Activated CD8-positive, alpha-beta T cell treated with anti-CD3 and anti-CD28 coated beads, Interleukin-2, amount 10 ng/mL, durations not matched to agents 7 days and 5 days (primary cell): ENCODE data around the gene SLBP. TPM values are rescaled to one million over a fixed set of nuclear protein-coding genes. Genes with fewer than 3 reads are reported as not detected.

ENCODE experiments used
- ATAC-seq: fragments of 150-1000 bp; cut with Tn5 transposase; one replicate; pipeline ENCODE4 v1.10.0; 2021; ENCODE audit warnings: moderate library complexity
- CTCF ChIA-PET: fragments of 350-600 bp; sonication (Branson Sonifier 250); formaldehyde crosslinking; loops from one replicate; lab custom pipeline; 2021; ENCODE audit warnings: antibody characterized with exemption; lab: Charles Lee
- POLR2A ChIA-PET: fragments of 350-600 bp; sonication (Branson Sonifier 250); formaldehyde crosslinking; loops from one replicate; lab custom pipeline; 2021; ENCODE audit warnings: antibody characterized with exemption; lab: Charles Lee
- DNase-seq: peaks from one replicate; pipeline ENCODE4 v3.0.0-alpha.2; 2020
- H3K27ac Mint-ChIP-seq: one replicate; pipeline ENCODE4 v1.8.0; 2021; ENCODE audit warnings: mild to moderate bottlenecking, mixed read lengths
- H3K27me3 Mint-ChIP-seq: one replicate; pipeline ENCODE4 v1.8.0; 2021; ENCODE audit warnings: low read depth, mixed read lengths
- H3K36me3 Mint-ChIP-seq: one replicate; pipeline ENCODE4 v1.8.0; 2021; ENCODE audit warnings: low read depth, mixed read lengths
- H3K4me1 Mint-ChIP-seq: one replicate; pipeline ENCODE4 v1.8.0; 2021; ENCODE audit warnings: low read depth, mixed read lengths
- H3K4me3 Mint-ChIP-seq: one replicate; pipeline ENCODE4 v1.8.0; 2021; ENCODE audit warnings: mild to moderate bottlenecking, mixed read lengths
- H3K9me3 Mint-ChIP-seq: one replicate; pipeline ENCODE4 v1.8.0; 2022; ENCODE audit warnings: mixed read lengths; ENCODE audit not compliant: insufficient read depth
- total RNA-seq, 2 experiments: library from RNA; stranded (reverse); gene quantifications; one replicate each; pipeline ENCODE4 v1.2.3, GENCODE V29; 2021

Gene SLBP
- total RNA-seq, 2 experiments from 2014 or later, result 132 to 136 TPM

DNA sequence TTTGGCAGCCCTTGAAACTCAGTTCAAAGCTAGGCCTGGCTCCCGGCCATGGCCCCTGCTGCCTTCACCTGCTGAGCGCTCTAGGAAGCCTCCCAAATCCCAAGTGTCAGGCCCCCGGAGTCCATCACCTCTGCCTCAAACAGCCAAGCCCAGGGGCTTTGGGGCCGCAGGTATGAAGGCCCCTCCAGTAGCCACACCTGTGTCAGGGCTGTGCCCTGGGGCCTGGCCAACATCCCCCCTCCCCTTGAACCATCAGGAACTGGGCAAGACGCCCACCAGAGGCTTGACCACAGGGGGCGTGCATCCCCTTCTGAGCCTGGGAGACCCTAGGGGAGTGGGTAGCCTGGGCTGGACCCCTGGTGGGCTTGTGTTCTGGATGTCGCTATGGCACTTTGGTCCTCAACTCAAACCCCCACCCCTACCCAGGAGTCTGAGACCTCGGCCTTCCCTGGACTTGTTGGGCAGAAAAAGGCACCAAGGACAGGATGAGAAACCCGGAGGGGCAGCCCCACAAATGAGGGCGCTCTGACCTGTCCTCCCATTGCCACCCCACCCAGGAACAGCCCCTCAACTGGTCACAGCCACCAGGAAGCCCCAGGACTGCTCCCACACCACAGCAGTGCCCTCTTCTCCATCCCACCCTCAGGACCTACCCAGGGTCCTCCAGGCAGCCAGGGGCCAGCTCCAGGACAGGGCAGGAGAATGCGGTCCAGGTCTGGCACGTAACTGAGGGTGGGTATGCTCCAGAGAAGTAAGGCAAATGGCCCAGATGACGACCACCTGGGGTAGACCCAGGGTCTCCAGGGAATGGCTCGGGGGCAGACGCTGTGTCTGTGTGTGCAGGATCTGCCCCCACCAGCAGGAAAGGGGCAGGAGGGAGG, 4.2 kb upstream of the SLBP start:
- Mint-ChIP-seq H3K36me3 (peaks cover 42% of the 10 kb centered on the region), H3K27me3 (no peaks in the 10 kb centered on the region), H3K9me3 (no peaks in the 10 kb centered on the region), H3K4me3 (no peak overlapping the region), H3K4me1 (peaks cover 57% of the 10 kb centered on the region), H3K27ac (peak overlapping the region; percentile 68)
- no peak for ATAC-seq
- no peak for DNase-seq
- ChIA-PET CTCF (interaction anchor here (1.2 kb wide), 1 partner anchor 23 kb away, joined by 3 read pairs; no protein-coding TSS in a partner anchor), POLR2A (no interaction called here)

DNA sequence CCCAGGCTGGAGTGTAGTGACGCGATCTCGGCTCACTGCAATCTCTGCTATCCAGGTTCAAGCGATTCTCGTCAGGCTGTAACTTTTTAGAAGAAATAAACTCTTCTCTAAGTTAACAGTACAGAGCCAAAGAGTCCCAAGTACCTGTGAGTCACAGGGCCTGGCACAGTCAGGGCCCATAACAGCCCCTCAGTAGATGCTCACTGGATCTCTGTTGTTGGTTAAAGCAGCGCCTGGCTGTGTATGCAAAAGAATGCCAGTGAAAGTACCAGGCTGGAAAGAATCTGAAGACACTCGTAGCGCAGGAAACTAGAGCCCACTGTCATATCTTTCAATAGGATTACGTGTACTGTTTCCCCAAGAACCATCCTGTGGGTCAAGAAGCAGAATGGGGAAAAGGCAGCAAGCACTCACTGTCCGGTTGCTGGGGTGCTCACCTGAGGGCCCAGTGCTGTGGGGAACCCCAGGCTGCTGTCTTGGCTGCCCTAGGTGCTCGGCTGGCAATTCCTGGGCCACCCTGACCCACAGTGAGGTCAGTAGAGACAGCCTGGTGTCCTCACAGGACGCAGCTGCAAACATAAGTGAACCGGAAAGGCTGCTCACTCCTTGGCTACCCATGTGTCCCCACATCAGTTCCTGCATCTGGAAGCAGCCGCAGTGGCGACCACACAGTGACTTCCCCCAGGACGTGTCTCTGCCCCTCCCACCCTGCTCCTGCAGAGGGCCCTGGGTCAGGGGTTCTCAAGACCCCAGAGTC, 3.1 kb upstream of the SLBP start:
- Mint-ChIP-seq H3K4me3 (peak overlapping the region; percentile 99), H3K27me3 (no peaks in the 10 kb centered on the region), H3K36me3 (peaks cover 51% of the 10 kb centered on the region), H3K9me3 (no peaks in the 10 kb centered on the region), H3K4me1 (peaks cover 65% of the 10 kb centered on the region), H3K27ac (peak overlapping the region; percentile 68)
- DNase-seq, result no peak
- ChIA-PET POLR2A (no interaction called here), CTCF (interaction anchor here (1.2 to 4.0 kb wide), 2 partner anchors 21 to 22 kb away, joined by 3 to 46 read pairs; no protein-coding TSS in a partner anchor)
- no peak for ATAC-seq

DNA sequence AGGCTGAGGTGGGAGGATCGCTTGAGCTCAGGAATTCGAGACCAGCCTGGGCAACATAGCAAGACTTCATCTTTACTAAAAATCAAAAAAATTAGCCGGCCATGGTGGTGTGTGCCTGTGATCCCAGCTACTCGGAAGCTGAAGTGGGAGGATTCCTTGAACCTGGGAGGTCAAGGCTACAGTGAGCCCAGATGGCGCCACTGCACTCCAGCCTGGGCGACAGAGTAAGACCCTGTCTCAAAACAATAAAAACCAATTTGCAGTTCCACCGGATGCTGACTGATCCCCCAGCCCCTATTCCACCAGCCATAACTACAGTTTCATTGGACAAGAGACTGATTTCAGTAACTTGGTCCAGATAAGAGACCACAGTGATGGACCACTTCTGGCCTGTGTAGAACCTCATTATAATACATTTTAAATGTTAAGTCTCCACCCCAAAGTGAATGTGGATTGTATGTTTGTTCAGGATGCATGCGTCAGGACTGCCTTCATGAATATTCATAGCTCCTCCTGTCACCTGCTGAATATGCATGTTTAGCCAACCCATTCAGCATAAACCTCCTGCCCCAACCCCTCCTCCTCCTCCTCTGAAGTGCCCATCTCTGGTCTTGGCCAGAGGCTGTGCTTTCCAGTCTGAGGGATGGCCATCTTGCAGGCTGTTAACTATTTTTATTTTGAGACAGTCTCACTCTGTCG, 2.3 kb upstream of the SLBP start:
- Mint-ChIP-seq H3K27ac (peak overlapping the region; percentile 99), H3K4me3 (peak overlapping the region; percentile 99), H3K9me3 (no peaks in the 10 kb centered on the region), H3K36me3 (peaks cover 54% of the 10 kb centered on the region), H3K27me3 (no peaks in the 10 kb centered on the region), H3K4me1 (peaks cover 65% of the 10 kb centered on the region)
- CTCF ChIA-PET, result interaction anchor here (0.9 to 4.0 kb wide), 5 partner anchors 12 to 20 kb away, joined by 3 to 46 read pairs (median 6); no protein-coding TSS in a partner anchor
- ATAC-seq, result no peak
- POLR2A ChIA-PET, result interaction anchor here (1.0 to 4.1 kb wide), 3 partner anchors 7 to 159 kb away, joined by 3 to 112 read pairs (median 18); partner anchors contain the start of genes TACC3 and TMEM129
- no peak for DNase-seq

DNA sequence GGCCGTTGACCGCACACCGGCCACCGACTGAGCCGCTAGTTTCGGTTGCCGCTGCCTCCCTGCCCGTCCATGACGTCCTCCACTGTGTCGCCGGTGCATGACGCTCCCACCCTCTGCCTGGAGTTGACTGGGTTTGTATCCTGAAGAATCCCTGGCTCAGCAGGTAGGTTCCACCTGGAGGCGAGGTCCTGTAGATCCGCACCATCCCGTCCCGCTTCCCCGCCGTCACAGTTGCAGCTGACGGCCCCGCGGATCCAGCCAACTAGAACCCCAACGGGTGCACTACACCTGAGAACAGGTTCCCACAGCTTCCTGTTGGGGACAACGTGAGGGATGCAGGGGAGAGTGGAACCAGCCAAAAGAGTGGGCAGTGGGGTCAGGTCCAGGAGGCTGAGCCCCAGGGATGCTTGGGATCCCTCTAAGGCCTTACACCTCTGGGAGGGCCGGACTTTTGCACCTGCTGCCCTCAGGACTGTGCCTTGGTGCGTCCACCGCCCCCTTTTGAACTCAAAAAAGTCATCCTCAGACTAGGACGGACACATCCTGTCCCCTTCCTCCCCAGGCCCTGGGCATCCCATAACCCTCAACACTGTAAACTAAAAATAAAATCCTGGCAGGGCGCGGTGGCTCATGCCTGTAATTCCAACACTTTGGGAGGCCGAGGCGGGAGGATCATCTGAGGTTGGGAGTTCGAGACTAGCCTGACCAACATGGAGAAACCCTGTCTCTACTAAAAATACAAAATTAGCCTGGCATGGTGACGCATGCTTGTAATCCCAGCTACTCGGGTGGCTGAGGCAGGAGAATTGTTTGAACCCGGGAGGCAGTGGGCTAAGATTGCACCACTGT, 1.1 kb upstream of the SLBP start:
- H3K4me3 Mint-ChIP-seq, result peak overlapping the region; percentile 99
- H3K9me3 Mint-ChIP-seq, result no peaks in the 10 kb centered on the region
- CTCF ChIA-PET, result interaction anchor here (0.9 to 4.0 kb wide), 7 partner anchors 9 to 19 kb away, joined by 3 to 46 read pairs (median 6); partner anchors contain the start of genes TACC3 and TMEM129
- H3K4me1 Mint-ChIP-seq, result peaks cover 70% of the 10 kb centered on the region
- H3K36me3 Mint-ChIP-seq, result peaks cover 63% of the 10 kb centered on the region
- no peaks in the 10 kb centered on the region for H3K27me3 Mint-ChIP-seq
- peak overlapping the region; percentile 99 for H3K27ac Mint-ChIP-seq
- DNase-seq (no peak), ATAC-seq (peak; percentile 2)
- POLR2A ChIA-PET, result interaction anchor here (0.6 to 4.1 kb wide), 9 partner anchors 8 to 756 kb away, joined by 3 to 112 read pairs (median 4); partner anchors contain the start of genes RNF4, TACC3 and TMEM129

DNA sequence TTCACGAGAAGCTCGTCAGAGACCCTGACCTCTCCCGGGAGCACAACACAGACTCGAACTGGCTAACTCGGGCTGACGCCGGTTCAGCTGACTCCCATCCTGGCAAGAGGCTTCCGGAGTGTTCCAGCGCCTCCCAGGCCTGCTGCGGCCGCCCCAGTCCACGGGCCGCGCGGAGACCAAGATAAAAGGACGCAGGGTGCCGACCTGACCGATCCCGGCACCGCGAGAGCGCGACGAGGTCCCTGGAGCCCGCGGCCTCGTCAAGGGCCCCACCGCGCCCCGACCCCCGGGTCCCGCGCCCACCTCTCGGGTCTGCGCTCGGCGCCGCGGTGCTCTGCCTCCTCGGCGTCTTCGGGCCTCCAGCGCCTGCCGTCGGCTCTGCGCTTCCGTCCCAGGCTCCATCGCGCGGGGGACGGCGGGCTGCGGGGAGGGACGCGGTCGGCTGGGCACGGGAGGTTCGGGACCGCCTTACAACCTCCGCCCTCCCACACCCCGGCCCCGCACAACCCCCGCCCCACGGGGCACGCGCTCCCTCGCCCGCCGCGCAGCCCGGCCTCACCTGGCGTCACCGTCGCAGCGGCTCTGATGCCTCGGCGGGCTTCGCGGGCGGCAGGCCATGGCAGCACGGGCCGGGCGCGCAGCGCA, 426 bp downstream of the SLBP start:
- DNase-seq (peak; percentile 49), ATAC-seq (peak; percentile 1)
- POLR2A ChIA-PET, result interaction anchor here (0.6 to 4.1 kb wide), 13 partner anchors 8 to 1542 kb away, joined by 3 to 112 read pairs (median 4); partner anchors contain the start of genes NSD2, TACC3 and TMEM129
- peak overlapping the region; percentile 99 for H3K27ac Mint-ChIP-seq
- CTCF ChIA-PET, result interaction anchor here (1.3 to 4.0 kb wide), 5 partner anchors 10 to 18 kb away, joined by 6 to 46 read pairs (median 6); partner anchors contain the start of genes TACC3 and TMEM129
- peaks cover 64% of the 10 kb centered on the region for H3K36me3 Mint-ChIP-seq
- H3K4me1 Mint-ChIP-seq, result peaks cover 71% of the 10 kb centered on the region
- no peaks in the 10 kb centered on the region for H3K27me3 Mint-ChIP-seq
- peak overlapping the region; percentile 89 for H3K4me3 Mint-ChIP-seq
- no peaks in the 10 kb centered on the region for H3K9me3 Mint-ChIP-seq

DNA sequence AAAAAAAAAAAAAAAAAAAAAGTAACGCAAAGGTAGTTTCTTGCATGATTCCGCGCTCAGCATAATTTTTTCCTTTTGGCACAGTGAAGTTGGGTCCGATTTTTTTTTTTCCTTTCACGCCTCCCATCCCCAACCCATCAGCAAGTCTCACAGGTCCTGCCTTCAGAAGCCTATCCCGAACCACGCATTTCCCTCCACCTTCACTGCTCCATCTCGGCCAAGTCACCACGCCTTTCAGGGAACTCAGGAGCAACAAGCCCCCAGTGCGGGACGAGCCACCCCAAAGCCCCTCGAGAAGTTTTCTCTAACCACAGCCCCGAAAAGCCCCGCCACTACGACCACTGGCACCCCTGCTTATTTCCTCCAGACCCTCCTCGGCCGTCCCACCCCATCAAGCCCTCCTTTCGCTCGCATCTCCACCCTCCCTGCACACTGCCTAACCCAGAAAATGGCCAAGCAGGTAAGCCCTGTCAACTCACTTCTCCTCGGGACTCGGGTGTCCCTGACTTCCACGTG, 1.0 kb downstream of the SLBP start:
- ChIA-PET CTCF (interaction anchor here (1.3 to 4.0 kb wide), 6 partner anchors 11 to 19 kb away, joined by 3 to 46 read pairs (median 6); partner anchors contain the start of genes TACC3 and TMEM129), POLR2A (interaction anchor here (0.6 to 4.1 kb wide), 5 partner anchors 11 to 1542 kb away, joined by 3 to 112 read pairs (median 11); partner anchors contain the start of genes TACC3 and TMEM129)
- no peak for ATAC-seq
- H3K9me3 Mint-ChIP-seq, result no peaks in the 10 kb centered on the region
- peaks cover 69% of the 10 kb centered on the region for H3K4me1 Mint-ChIP-seq
- no peaks in the 10 kb centered on the region for H3K27me3 Mint-ChIP-seq
- H3K27ac Mint-ChIP-seq, result peak overlapping the region; percentile 90
- peaks cover 67% of the 10 kb centered on the region for H3K36me3 Mint-ChIP-seq
- DNase-seq, result no peak
- peak overlapping the region; percentile 89 for H3K4me3 Mint-ChIP-seq

DNA sequence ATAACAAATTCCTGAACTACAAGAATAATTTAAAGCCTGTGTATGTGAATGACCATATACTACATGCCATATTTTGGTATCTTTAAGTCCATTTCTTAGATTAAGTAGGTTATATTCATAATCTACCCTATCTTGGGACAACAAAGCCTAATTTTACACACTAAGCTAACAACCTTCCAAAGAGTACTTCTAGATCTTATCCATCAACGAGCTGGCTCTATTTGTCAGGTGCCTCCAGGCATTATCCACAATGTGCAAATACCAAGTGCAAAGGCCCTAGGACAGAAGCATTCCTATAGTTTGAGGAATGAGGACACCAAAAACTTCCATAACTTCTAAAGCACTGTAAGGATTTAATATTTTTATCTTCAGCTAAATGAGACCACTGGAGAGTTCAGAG, 3.5 kb downstream of the SLBP start:
- CTCF ChIA-PET, result interaction anchor here (1.0 to 10.0 kb wide), 5 partner anchors 15 to 201 kb away, joined by 3 to 131 read pairs (median 5); no protein-coding TSS in a partner anchor
- DNase-seq (no peak), ATAC-seq (no peak)
- Mint-ChIP-seq H3K4me3 (peak overlapping the region; percentile 89), H3K27ac (peak overlapping the region; percentile 55), H3K9me3 (no peaks in the 10 kb centered on the region), H3K36me3 (peaks cover 69% of the 10 kb centered on the region), H3K4me1 (peaks cover 66% of the 10 kb centered on the region), H3K27me3 (no peaks in the 10 kb centered on the region)
- POLR2A ChIA-PET, result interaction anchor here (0.8 to 3.0 kb wide), 7 partner anchors 8 to 18 kb away, joined by 3 to 17 read pairs (median 7); partner anchors contain the start of genes TACC3 and TMEM129

DNA sequence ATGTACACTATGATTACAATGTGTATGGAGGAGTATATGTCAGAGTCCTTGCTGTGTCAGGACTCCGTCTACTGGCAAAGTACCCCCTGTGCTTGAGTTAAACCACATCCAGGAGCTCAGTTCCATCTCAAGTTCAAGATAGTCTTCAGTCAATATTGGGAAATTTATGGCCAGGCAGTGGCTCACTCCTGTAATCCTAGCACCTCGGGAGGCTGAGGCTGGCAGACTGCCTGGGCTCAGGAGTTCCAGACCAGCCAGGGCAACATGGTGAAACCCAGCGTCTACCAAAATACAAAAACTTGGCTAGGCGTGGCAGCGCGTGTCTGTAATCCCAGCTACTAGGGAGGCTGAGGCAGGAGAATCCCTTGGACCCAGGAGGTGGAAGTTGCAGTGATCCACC, 5.8 kb downstream of the SLBP start:
- no peaks in the 10 kb centered on the region for H3K27me3 Mint-ChIP-seq
- H3K4me3 Mint-ChIP-seq, result no peak overlapping the region
- ChIA-PET POLR2A (interaction anchor here (0.8 to 2.3 kb wide), 2 partner anchors 13 to 15 kb away, joined by 3 to 5 read pairs; no protein-coding TSS in a partner anchor), CTCF (interaction anchor here (10.0 kb wide), 1 partner anchor 13 kb away, joined by 131 read pairs; no protein-coding TSS in a partner anchor)
- no peak overlapping the region for H3K27ac Mint-ChIP-seq
- ATAC-seq, result no peak
- H3K36me3 Mint-ChIP-seq, result peaks cover 76% of the 10 kb centered on the region
- H3K9me3 Mint-ChIP-seq, result no peaks in the 10 kb centered on the region
- peaks cover 73% of the 10 kb centered on the region for H3K4me1 Mint-ChIP-seq
- no peak for DNase-seq

DNA sequence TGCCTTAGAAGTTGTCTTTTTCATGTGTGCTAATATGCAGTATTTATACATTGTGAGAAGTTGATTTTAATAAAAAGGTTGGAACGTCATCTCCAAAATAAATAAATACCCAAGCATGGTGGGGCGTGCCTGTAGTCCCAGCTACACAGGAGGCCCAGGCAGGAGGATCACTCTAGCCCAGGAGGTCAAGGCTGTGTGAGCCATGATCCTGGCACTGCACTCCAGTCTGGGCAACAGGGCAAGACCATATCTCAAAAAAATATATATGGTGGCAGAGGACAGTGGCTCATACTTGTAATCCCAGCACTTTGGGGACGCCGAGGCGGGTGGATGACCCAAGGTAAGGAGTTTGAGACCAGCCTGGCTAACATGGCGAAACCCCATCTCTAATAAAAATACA, 6.4 kb downstream of the SLBP start:
- Mint-ChIP-seq H3K4me3 (no peak overlapping the region), H3K36me3 (peaks cover 74% of the 10 kb centered on the region), H3K9me3 (no peaks in the 10 kb centered on the region), H3K4me1 (peaks cover 68% of the 10 kb centered on the region), H3K27ac (no peak overlapping the region), H3K27me3 (no peaks in the 10 kb centered on the region)
- CTCF ChIA-PET, result interaction anchor here (10.0 kb wide), 1 partner anchor 13 kb away, joined by 131 read pairs; no protein-coding TSS in a partner anchor
- ATAC-seq (no peak), DNase-seq (no peak)
- POLR2A ChIA-PET, result interaction anchor here (0.9 to 2.3 kb wide), 2 partner anchors 12 to 15 kb away, joined by 3 to 5 read pairs; partner anchors contain the start of genes TACC3 and TMEM129
